ENCODE data around the gene CACNB2.

Gene CACNB2

GRCh38 chr10:18501629-18502028 lies 361.4 kb downstream of the CACNB2 start:
- no peak for DNase-seq

- DNase-seq, result no peak
Measured at GRCh38 chr10:18504161-18504560, 363.9 kb downstream of the CACNB2 start.

GRCh38 chr10:18505456-18506118 lies 365.4 kb downstream of the CACNB2 start:
- no peak for DNase-seq

DNA sequence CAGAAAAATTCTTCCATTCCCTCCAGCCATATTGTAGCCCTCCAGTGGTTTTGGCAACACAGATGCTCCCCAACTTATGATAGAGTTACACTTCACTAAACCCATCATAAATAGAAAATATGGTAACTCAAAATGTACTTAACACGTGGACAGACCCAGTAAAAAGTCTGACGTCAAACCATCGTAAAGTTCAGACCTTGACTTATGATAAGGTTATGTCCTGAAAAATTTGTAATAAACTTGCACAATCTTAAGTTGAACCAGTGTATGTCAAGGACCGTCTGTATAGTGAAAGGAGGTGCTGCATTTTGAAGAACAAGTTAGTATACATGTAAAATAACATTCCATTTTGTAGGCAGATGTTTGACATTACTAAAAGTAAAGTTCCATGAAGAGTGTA lies 368.4 kb downstream of the CACNB2 start:
- no peak for DNase-seq

- no peak for DNase-seq
Measured at GRCh38 chr10:18514537-18514936, 374.3 kb downstream of the CACNB2 start.

GRCh38 chr10:18516851-18517250 lies 376.6 kb downstream of the CACNB2 start:
- DNase-seq, result no peak

DNA sequence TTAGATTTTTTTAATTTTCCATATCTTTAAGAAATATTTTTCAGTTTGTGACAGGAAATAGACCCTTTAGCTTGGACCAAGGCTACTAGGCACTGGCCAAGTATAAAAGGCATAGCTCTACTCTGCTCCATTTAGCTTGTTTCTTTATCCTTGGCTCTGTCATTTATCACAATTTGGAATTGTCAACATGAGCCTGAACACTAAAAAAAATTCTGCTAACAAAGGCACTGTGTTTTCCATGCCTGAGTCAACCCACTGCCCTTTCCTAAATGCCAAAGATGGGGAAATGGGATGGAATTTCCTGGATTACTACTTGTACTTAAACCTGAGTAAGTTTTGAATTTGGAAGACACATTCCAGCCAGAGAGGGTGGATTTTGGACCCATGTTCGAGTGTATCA lies 382.8 kb downstream of the CACNB2 start:
- DNase-seq, result no peak

DNA sequence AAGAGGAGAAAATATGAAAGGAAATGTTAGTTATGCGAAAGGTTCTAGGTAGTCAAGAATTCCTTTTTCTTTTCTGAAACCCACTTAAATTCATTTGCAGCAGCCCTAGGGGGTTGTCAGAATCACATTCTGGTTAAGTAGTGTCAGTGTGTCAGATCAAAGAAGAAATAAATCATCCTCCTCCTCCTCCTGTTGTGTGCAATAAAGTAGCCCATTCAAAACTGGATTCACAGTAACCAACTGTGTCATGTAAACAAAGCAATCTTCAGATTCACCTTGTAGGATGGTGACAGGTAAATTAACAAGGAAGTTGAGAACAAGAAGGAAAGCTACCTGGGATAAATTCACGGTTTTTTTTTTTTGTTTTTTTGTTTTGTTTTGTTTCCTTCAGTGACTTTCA lies 383.6 kb downstream of the CACNB2 start:
- DNase-seq, result no peak

- no peak for DNase-seq
Measured at GRCh38 chr10:18527687-18528086, 387.5 kb downstream of the CACNB2 start.

- no peak for DNase-seq
Measured at GRCh38 chr10:18528292-18528691, 388.1 kb downstream of the CACNB2 start.

DNA sequence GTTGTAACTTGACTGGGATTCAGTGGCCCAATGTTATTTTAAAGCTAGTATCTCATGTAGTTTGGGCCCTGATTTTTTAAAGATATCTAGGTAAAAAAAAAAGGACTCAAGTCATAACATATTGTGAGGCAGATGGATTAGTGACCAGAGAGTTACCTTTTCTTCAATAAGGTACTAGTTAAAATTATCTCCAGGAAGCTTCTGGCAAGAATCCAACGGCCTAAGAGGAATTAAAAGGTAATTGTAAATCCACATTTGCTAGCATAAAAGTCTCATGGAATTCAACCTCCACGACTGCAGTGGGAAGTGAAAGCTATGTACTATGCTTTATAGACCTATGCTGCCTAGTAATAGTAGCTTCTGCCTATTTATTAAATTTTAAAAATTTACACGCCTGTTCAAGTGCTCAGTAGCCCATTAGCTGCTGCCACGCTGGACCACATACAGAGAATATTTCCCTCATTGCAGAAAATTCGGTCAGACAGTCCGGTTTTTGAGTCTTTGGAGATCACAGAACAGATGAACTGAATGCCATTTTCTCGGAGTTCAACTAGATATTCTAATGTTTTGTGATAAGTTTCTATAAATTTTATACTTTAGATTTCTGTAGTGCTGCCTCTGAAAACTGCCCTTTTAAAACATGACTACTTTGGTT lies 392.8 kb downstream of the CACNB2 start:
- DNase-seq, result no peak

GRCh38 chr10:18533896-18534295 lies 393.7 kb downstream of the CACNB2 start:
- DNase-seq, result no peak

- no peak for DNase-seq
Measured at GRCh38 chr10:18539335-18539734, 399.1 kb downstream of the CACNB2 start.

- DNase-seq, result no peak
Measured at GRCh38 chr10:18540195-18540594, 400.0 kb downstream of the CACNB2 start.

- no peak for DNase-seq
Measured at GRCh38 chr10:18542832-18543231, 402.6 kb downstream of the CACNB2 start.

DNA sequence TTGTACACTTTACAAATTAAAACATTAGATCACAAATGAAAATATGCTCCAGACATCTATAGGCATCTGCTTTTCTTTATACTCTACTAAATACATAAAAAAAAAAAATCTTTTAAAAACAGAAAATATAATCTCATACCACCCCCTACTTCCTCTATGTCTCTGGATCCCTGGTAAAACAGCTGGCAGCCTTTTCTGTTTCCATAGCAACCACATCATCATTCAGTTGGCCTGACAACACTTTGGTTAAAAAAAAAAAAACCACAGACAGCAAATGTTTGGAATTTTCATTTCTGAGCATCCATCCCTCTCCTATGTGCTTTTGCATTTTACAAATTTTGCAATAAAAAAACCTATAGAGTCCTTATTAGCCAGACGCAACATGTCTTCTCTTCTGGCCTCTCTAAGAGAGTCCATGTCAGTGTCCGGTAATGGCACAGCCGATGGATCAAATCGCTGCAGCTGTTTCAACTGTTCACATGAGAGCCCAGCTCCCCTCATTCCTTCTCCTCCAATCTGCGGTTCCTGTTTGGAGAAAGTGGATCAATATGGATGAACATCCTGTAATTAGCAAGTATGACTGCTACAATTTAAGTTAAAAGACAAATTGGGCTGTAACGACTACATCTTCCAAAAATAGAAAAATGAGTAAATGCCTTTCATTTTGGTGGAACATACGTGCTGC lies 405.5 kb downstream of the CACNB2 start:
- peak in 5 of 56 donors; percentile 1 to 48 (median 7) for DNase-seq

GRCh38 chr10:18549105-18549504 lies 408.9 kb downstream of the CACNB2 start:
- no peak for DNase-seq

DNA sequence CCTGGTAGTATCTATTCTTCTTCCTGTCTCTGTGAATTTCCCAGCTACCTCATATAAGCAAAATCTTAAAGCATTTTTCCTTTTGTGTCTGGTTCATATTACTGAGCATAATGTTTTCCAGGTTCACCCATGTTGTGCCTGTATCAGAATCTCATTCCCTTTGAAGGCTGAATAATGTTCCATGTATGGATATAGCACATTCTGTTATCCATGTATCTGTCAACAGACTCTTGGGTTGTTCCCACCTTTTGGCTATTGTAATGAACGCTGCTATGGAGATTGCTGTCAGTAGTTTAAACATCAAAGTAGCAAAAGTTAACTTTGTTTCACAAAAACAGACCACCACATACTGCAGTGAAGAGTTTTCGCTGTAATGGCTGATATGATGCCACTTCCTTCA lies 411.2 kb downstream of the CACNB2 start:
- no peak for DNase-seq

DNA sequence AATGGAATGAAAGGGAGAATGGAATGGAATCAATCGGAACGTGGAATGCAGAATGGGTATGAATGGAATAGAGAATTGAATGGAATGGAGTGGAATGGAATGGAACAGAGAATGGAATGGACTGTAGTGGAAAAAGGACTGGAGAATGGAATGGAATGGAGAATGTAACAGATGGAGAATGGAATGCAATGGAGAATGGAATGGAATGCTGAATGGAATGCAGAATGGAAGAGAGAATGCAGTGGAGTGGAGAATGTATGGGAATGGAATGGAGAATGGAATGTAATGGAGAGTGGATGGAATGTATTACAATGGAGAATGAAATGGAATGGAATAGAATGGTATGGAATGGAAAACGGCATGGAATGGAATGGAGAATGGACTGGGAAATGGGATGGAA lies 414.3 kb downstream of the CACNB2 start:
- DNase-seq, result no peak

DNA sequence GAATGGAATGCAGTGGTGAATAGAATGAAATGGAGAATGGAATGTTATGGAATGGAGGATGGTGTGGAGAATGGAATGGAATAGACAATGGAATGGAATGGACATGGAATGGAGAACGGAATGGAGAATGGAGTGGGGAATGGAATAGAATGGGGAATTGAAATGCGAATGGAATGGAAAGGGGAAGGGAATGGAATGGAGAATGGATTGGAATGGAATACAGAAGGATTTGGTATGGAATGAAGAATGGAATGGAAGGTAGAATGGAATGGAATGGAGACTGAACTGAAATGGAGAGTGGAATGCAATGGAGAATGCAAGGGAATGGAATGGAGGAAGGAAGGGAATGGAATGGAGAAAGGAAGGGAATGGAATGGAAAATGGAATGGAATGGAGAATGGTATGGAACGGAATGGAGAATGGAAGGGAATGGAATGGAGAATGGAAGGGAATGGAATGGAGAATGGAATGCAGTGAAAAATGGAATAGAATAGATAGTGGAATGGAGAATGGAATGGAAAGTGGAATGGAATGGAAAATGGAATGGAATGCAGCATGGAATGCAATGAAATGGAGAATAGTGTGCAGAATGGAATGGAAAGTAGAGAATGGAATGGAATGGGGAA lies 416.4 kb downstream of the CACNB2 start:
- no peak for DNase-seq

DNA sequence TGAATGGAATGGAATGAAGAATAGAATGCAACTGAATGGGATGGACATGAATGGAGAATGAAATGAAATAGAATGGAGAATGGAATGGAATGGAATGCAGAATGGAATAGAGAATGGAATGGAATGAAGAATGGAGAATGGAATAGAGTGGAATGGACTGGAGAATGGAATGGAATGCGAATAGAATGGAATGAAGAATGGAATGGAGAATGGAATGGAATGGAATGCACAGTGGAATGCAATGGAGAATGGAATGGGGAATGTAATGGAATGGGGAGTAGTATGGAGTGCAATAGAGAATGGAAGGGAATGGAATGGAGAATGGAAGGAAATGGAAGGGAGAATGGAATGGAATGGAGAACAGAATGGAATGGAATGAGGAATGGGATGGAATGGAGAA lies 417.7 kb downstream of the CACNB2 start:
- DNase-seq, result no peak

DNA sequence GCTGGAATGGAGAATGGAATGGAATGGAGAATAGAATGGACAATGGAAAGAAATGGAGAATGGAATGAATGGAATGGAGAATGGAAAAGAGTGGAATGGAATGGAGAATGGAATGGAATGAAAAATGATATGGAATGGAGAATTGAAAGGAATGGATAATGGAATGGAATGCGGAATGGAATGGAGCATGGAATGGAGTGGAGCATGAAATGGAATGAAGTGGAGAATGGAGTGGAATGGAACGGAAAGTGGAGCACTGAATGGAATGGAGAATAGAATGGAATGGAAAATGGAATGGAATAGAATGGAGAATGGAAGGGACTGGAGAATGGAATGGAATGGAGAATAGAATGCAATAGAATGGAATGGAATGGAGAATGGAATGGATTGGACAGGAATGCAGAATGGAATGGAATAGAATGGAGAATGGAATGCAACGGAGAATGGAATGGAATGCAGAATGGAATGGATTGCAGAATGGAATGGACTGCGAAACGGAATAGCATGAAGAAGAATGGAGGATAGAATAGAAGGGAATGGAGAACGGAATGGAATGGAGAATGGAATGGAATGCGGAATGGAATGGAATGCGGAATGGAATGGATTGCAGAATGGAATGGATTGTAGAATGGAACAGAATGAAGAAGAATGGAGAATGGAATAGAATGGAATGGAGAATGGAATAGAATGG lies 421.8 kb downstream of the CACNB2 start:
- DNase-seq, result no peak

All from nucleus accumbens (tissue), 56 donors.